Adrenal gland (tissue), 12 donors: Measurements from ENCODE around the gene VSX1. TPM values are rescaled to one million over a fixed set of nuclear protein-coding genes. Genes with fewer than 3 reads are reported as not detected.
A peak's percentile ranks its signal among the peaks of the same experiment; 100 is the strongest.

Source experiments
- DNase-seq, 7 donors: peaks; one replicate each; pipeline ENCODE4 v3.0.0-alpha.2; 2019 to 2020
- H3K27ac ChIP-seq, 5 donors: fragments of 200-600 bp; sonication (generic) in 4 of 5; 1 replicate in 3 of 5; 2 replicates in 2 of 5; pipeline versions ENCODE4 v1.5.1 to v1.8.0; 2016 to 2020; ENCODE audit warnings: mild to moderate bottlenecking in 1 of 5
- H3K27me3 ChIP-seq: fragments of 200-600 bp; 2 replicates; pipeline ENCODE4 v1.8.0; 2021
- H3K36me3 ChIP-seq, 2 donors: fragments of 200-600 bp; replicated peaks in 1 of 2; 1 replicate in 1 of 2; 2 replicates in 1 of 2; pipeline versions ENCODE4 v1.5.1 to v1.8.0; 2018 to 2022
- H3K4me1 ChIP-seq, 2 donors: fragments of 200-600 bp; replicated peaks in 1 of 2; 1 replicate in 1 of 2; 2 replicates in 1 of 2; pipeline versions ENCODE4 v1.5.1 to v1.8.0; 2018 to 2021
- H3K4me3 ChIP-seq, 4 donors: fragments of 200-600 bp; sonication (generic) in 3 of 4; one replicate each; pipeline ENCODE4 v1.5.1; 2016 to 2018
- H3K9me3 ChIP-seq, 3 donors: fragments of 200-600 bp; sonication (generic) in 1 of 3; replicated peaks in 1 of 3; 1 replicate in 2 of 3; 2 replicates in 1 of 3; pipeline versions ENCODE4 v1.5.1 to v1.8.0; 2016 to 2021
- POLR2A ChIP-seq, 2 donors: fragments of 450-650 bp; IDR thresholded peaks; one replicate each; pipeline ENCODE4 v1.6.1; 2017; ENCODE audit warnings: antibody characterized with exemption in 2 of 2, mild to moderate bottlenecking in 2 of 2, moderate library complexity in 1 of 2
- WGBS, 4 donors: extraction: QIAGEN DNeasy Blood & Tissue Kit in 2 of 4; methylation state at CpG; one replicate each; pipeline versions ENCODE4 v1.1.5 to v1.1.7; 2013 to 2017; 5-methylcytosine and 5-hydroxymethylcytosine counted together
- intact Hi-C, 2 donors: fragments of 100-400 bp; cut with DNase I; formaldehyde crosslinking; loops; one replicate each; pipeline versions ENCODE4 v1.14.1 to v1.15.0; 2022 to 2023
- polyA plus RNA-seq, 3 donors: library from polyadenylated mRNA; stranded (reverse); fragments of 200-250 nt in 2 of 3; fragments of 350-450 nt in 1 of 3; fragmentation: Illumina TruSeq in 1 of 3; extraction: RNeasy Lipid Tissue Mini Kit (QIAGEN cat#74804) in 1 of 3; gene quantifications; one replicate each; pipeline ENCODE4 v1.2.3, GENCODE V29; 2013 to 2014
- total RNA-seq, 9 donors: library from RNA; depleted of rRNA in 4 of 9; stranded (reverse); fragments of >200 nt in 4 of 9; fragments of 120-200 nt in 1 of 9; fragmentation: NEBNext Ultra II Directional in 1 of 9; extraction: Animal tissue kit (Norgen Biotek cat#: 25700) in 1 of 9; gene quantifications; one replicate each; pipeline versions ENCODE4 v1.1.0 to v1.2.4, GENCODE V29; 2013 to 2023
- TF ChIP-seq, protein P1 (sequence below), 6 experiments: fragments of 450-650 bp in 4 of 6; fragments of 200-600 bp in 2 of 6; sonication (generic) in 1 of 6; IDR thresholded peaks; 1 replicate in 5 of 6; 2 replicates in 1 of 6; pipeline versions ENCODE4 v1.5.1 to v1.8.0; 2016 to 2021; ENCODE audit warnings: antibody characterized with exemption in 6 of 6, mild to moderate bottlenecking in 2 of 6, moderate library complexity in 1 of 6
- donor health status: healthy with polysubstance abuse.
- donor health status: Bipolar disorder and iron deficiency.
- donor health status: DM: yes; HTN: yes; CAD: no.
- donor health status: DM: no; HTN: no; CAD: no.
- donor health status: DM: no; HTN: no; CAD: no.
- donor health status: DM: yes; HTN: yes; CAD: no.

Gene VSX1
- total and polyA plus RNA-seq, 12 donors: 0.06 to 2.2 (median 0.52) TPM; not detected in 1

DNA sequence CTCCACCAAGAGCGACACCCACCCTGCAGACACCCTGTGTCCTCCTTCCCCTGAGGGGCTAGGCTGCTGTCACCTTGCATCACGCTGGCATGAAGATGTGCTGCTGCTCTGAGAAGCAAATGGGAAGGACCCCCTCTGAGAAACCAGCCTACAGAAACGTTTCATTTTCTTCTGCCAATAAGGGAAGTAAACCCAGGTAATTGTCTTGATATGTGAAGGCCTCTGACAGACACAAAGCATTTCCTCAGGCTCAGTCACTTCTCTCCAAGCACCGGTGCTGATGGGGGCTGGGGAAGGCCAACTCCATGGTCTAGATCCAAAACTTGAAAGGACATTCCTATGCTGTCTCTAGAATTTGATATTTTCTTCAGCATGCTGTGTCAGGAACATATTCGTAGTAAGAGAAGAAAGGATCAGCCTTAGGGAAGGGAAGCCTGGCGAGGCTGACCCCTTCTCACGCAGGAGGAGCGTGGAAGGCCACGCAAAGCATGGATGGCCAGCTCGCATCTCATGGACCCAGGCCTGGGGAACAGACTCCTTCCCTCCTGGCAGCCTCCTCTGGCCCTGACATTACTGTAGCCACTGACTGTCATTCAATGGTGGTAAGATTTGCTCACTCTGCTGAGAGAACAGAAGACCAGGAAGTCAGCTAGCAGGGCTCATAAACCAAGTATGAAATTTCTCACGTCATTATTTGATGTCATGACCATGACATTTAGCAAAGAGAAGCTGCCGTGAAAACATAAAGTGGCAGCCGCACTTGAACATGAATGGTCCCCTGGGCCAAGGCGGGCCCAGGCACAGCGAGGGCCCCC, 44.4 kb downstream of the VSX1 start:
- intact Hi-C loops: no loop called here
- Histone ChIP-seq H3K27me3 (no peaks in the 10 kb centered on the region), H3K4me1 (peaks cover 22 to 65% of the 10 kb centered on the region in 2 donors), H3K27ac (peak overlapping the region in 2 of 5 donors; percentile 34 to 56), H3K4me3 (no peak overlapping the region), H3K9me3 (no peaks in the 10 kb centered on the region), H3K36me3 (no peaks in the 10 kb centered on the region)
- no peak for DNase-seq
- TF ChIP-seq, protein P1, sequence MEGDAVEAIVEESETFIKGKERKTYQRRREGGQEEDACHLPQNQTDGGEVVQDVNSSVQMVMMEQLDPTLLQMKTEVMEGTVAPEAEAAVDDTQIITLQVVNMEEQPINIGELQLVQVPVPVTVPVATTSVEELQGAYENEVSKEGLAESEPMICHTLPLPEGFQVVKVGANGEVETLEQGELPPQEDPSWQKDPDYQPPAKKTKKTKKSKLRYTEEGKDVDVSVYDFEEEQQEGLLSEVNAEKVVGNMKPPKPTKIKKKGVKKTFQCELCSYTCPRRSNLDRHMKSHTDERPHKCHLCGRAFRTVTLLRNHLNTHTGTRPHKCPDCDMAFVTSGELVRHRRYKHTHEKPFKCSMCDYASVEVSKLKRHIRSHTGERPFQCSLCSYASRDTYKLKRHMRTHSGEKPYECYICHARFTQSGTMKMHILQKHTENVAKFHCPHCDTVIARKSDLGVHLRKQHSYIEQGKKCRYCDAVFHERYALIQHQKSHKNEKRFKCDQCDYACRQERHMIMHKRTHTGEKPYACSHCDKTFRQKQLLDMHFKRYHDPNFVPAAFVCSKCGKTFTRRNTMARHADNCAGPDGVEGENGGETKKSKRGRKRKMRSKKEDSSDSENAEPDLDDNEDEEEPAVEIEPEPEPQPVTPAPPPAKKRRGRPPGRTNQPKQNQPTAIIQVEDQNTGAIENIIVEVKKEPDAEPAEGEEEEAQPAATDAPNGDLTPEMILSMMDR (IDR thresholded peaks at IDR 0.05): no peak
- no peak for TF ChIP-seq POLR2A (IDR thresholded peaks at IDR 0.05)
- WGBS, 4 donors: 75 to 78% (median 77%) methylated on average over 15 of the region's 15 CpGs

DNA sequence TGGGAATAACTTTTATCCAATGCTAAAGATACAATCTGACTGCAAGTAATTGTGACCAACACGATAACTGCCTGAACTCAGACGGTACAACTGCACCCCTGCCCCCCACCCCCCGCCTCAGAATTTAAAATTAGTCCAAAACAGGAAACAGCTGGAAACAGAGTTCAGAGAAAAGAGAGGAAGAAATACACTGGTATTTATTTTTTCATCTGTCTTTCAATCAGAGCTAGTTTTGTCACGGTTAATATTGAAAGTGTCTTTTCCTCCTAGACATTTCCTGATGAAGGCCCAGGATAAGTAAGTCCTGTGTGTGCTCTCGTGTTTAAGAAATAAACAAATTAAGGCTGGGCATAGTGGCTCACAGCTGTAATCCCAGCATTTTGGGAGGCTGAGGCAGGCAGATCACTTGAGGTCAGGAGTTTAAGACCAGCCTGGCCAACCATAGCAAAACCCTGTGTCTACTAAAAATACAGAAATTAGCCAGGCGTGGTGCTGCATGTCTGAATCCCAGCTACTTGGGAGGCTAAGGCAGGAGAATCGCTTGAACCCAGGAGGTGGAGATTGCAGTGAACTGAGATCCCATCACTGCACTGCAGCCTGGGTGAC, 45.5 kb downstream of the VSX1 start:
- peak overlapping the region in 3 of 5 donors; percentile 8 to 38 (median 31) for H3K27ac ChIP-seq
- intact Hi-C loops: no loop called here
- H3K9me3 ChIP-seq: no peaks in the 10 kb centered on the region
- TF ChIP-seq POLR2A (IDR thresholded peaks at IDR 0.05): no peak
- TF ChIP-seq, protein P1 (IDR thresholded peaks at IDR 0.05): no peak
- no peak for DNase-seq
- no peaks in the 10 kb centered on the region for H3K36me3 ChIP-seq
- no peak overlapping the region for H3K4me3 ChIP-seq
- no peaks in the 10 kb centered on the region for H3K27me3 ChIP-seq
- WGBS, 4 donors: 37 to 62% (median 49%) methylated on average over 7 of the region's 7 CpGs
- peaks cover 22 to 65% of the 10 kb centered on the region in 2 donors for H3K4me1 ChIP-seq

DNA sequence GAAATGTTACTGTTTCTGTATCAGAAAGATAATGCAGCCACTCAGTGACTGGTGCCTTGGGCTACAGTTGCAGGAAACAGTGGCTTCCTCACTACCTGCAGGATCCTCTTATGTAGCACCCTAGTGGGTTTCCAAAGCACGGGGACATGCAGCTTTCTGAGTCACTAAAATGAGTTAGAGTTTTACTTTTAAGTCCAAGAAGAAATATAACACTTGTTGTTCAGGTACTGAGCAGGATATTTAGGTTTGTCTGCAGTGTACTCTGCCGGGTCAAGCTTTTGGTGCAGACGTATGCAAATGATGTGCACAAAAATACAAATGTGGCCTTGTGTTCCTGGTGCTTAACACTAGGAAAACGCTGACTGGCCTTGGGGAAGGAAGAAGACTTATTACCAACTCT, 46.0 kb downstream of the VSX1 start:
- H3K36me3 ChIP-seq: no peaks in the 10 kb centered on the region
- DNase-seq: no peak
- H3K27ac ChIP-seq: peak overlapping the region in 3 of 5 donors; percentile 8 to 31 (median 19)
- H3K4me1 ChIP-seq: peaks cover 22 to 65% of the 10 kb centered on the region in 2 donors
- no peak for TF ChIP-seq POLR2A (IDR thresholded peaks at IDR 0.05)
- TF ChIP-seq, protein P1 (IDR thresholded peaks at IDR 0.05): no peak
- H3K9me3 ChIP-seq: no peaks in the 10 kb centered on the region
- H3K4me3 ChIP-seq: no peak overlapping the region
- intact Hi-C loops: no loop called here
- H3K27me3 ChIP-seq: no peaks in the 10 kb centered on the region
- WGBS, 4 donors: 26 to 46% (median 34%) methylated on average over 4 of the region's 4 CpGs

DNA sequence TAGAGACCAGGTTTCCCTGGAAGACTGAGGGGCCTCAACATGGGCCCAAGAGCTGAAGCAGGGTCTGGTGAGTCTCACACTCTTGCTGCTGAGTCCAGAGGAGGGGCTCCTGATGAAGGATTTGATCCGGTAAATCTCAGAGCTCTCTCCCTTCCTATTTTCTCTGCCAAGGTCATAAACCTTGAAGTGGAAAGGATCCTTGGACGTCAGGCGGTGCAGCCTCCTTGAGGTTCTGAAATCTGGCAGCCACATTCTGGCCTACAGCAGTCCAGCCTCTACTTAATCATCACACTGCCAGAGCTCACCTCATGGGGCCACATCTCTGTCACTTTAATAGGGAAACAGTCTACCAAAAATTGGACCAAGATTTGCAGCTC, 48.0 kb downstream of the VSX1 start:
- 25 to 48% (median 34%) methylated on average over 2 to 3 of the region's 3 CpGs for WGBS, 4 donors
- Histone ChIP-seq H3K36me3 (no peaks in the 10 kb centered on the region), H3K27me3 (no peaks in the 10 kb centered on the region), H3K4me3 (no peak overlapping the region), H3K9me3 (no peaks in the 10 kb centered on the region), H3K27ac (no peak overlapping the region), H3K4me1 (peaks cover 15 to 46% of the 10 kb centered on the region in 2 donors)
- DNase-seq: no peak
- intact Hi-C loops: no loop called here
- no peak for TF ChIP-seq POLR2A (IDR thresholded peaks at IDR 0.05)
- TF ChIP-seq, protein P1 (IDR thresholded peaks at IDR 0.05): no peak
